OCI-LY1 (cell line): ENCODE results near the gene PTCH1.

Experiments
- H2AFZ ChIP-seq: fragments of 200-600 bp; sonication (generic), shearing (Covaris generic); 2 replicates; pipeline ENCODE4 v1.6.0; 2014; ENCODE audit warnings: antibody characterized with exemption, mild to moderate bottlenecking, low read length
- H3F3A ChIP-seq: fragments of 200-600 bp; sonication (generic), shearing (Covaris generic); 2 replicates; pipeline ENCODE4 v1.6.0; 2014; ENCODE audit warnings: mild to moderate bottlenecking, antibody characterized with exemption, low read length, moderate library complexity; ENCODE audit not compliant: insufficient read depth
- H3K27ac ChIP-seq: fragments of 200-600 bp; sonication (generic); 2 replicates; pipeline ENCODE4 v1.5.1; 2014; ENCODE audit warnings: low read length, mixed run types, mild to moderate bottlenecking, low read depth; ENCODE audit not compliant: poor library complexity, severe bottlenecking
- H3K27me3 ChIP-seq: fragments of 200-600 bp; sonication (generic); 2 replicates; pipeline ENCODE4 v1.6.0; 2014; ENCODE audit warnings: antibody characterized with exemption, mild to moderate bottlenecking, low read length, moderate library complexity; ENCODE audit not compliant: insufficient read depth
- H3K36me3 ChIP-seq: fragments of 200-600 bp; sonication (generic); 2 replicates; pipeline ENCODE4 v1.6.1; 2014; ENCODE audit warnings: mild to moderate bottlenecking, antibody characterized with exemption, low read length, moderate library complexity, mixed read lengths; ENCODE audit not compliant: insufficient read depth
- H3K4me1 ChIP-seq: fragments of 200-600 bp; sonication (generic); 2 replicates; pipeline ENCODE4 v1.5.1; 2014; ENCODE audit warnings: mild to moderate bottlenecking, low read length, moderate library complexity; ENCODE audit not compliant: insufficient read depth, severe bottlenecking
- H3K4me2 ChIP-seq: fragments of 200-600 bp; sonication (generic), shearing (Covaris generic); 2 replicates; pipeline ENCODE4 v1.6.1; 2014; ENCODE audit warnings: low read length
- H3K4me3 ChIP-seq: fragments of 200-600 bp; sonication (generic); 2 replicates; pipeline ENCODE4 v1.5.1; 2014; ENCODE audit warnings: low read length, low read depth, mild to moderate bottlenecking, mixed read lengths; ENCODE audit not compliant: poor library complexity, severe bottlenecking
- H3K79me2 ChIP-seq: fragments of 200-600 bp; shearing (Covaris generic); 2 replicates; pipeline ENCODE4 v1.6.1; 2016; ENCODE audit warnings: mixed run types, low read length, mixed read lengths; ENCODE audit not compliant: insufficient read depth
- H3K9ac ChIP-seq: fragments of 200-600 bp; sonication (generic), shearing (Covaris generic); 2 replicates; pipeline ENCODE4 v1.6.1; 2014; ENCODE audit warnings: mild to moderate bottlenecking, low read length, mixed read lengths
- H3K9me2 ChIP-seq: fragments of 200-600 bp; sonication (generic), shearing (Covaris generic); 2 replicates; pipeline ENCODE4 v1.6.1; 2014; ENCODE audit warnings: low read depth, mild to moderate bottlenecking, low read length, mixed read lengths
- H3K9me3 ChIP-seq: fragments of 200-600 bp; shearing (Covaris generic); 2 replicates; pipeline ENCODE4 v1.6.1; 2014; ENCODE audit warnings: low read length, mixed read lengths
- H4K20me1 ChIP-seq: fragments of 200-600 bp; sonication (generic), shearing (Covaris generic); 2 replicates; pipeline ENCODE4 v1.6.0; 2016; ENCODE audit warnings: mild to moderate bottlenecking, low read length; ENCODE audit not compliant: insufficient read depth
- EZH2 ChIP-seq: fragments of 200-600 bp; sonication (generic), shearing (Covaris generic); IDR thresholded peaks from 2 replicates; pipeline ENCODE4 v1.8.0; 2017; ENCODE audit warnings: borderline replicate concordance, mixed run types, mild to moderate bottlenecking, antibody characterized with exemption, low read length, moderate library complexity, mixed read lengths
- TF ChIP-seq, protein P1 (sequence below): fragments of 200-600 bp; sonication (generic), shearing (Covaris generic); IDR thresholded peaks from 2 replicates; pipeline ENCODE4 v1.5.1; 2017; ENCODE audit warnings: mild to moderate bottlenecking, antibody characterized with exemption, low read length, moderate library complexity, mixed read lengths

PTCH1 gene

DNA sequence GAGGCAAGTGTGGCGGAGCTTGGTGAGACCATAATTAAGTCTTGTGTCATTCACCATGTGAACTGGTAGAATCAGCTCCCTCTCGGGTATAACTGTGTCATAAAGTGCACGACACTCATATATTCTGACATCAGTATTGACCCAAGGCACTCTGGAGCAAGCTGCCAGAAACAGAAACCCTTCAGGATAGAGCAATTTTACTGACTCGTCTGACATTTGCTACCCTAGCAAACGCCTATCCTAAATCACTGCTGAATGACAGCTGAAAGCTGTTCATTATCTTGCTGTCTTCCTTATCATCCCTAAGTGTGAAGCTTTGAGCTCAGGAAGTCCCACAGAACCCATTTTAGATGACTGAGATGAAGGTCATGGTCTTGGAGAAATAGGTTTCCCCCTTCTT lies 27.8 kb downstream of the PTCH1 start:
- H3K9me2 ChIP-seq: no peaks in the 10 kb centered on the region
- H3F3A ChIP-seq: no peaks in the 10 kb centered on the region
- H3K4me2 ChIP-seq: no peak overlapping the region
- no peak overlapping the region for H2AFZ ChIP-seq
- peaks cover 17% of the 10 kb centered on the region; the same call in 1 of the 2 replicates for H3K36me3 ChIP-seq
- peaks cover 37% of the 10 kb centered on the region for H3K4me1 ChIP-seq
- H3K79me2 ChIP-seq: peaks cover 65% of the 10 kb centered on the region
- H3K4me3 ChIP-seq: no peak overlapping the region
- H3K9me3 ChIP-seq: no peaks in the 10 kb centered on the region
- no peaks in the 10 kb centered on the region for H4K20me1 ChIP-seq
- TF ChIP-seq EZH2: no peak
- no peaks in the 10 kb centered on the region for H3K27me3 ChIP-seq
- H3K27ac ChIP-seq: no peak overlapping the region
- no peak overlapping the region for H3K9ac ChIP-seq

DNA sequence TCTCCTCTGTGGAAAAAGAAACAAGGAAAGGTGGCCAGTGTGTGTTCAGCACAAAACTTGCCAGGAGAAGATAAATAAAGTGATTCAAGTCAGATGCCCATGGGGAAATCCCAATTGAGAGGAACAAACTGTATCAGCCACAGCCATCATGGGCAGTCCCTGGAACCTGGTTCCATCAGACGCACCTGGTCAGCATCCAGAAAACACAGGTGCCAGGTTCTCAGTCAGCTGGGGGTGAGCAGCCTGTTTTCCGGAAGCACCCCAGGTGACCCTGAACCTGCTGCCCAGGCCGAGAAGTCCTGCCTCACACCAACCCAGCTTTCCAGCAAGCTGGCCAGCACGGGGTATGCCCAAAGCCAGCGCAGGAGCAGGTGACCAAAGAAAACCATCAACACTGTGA lies 30.5 kb downstream of the PTCH1 start:
- H3K27ac ChIP-seq: no peak overlapping the region
- H3K79me2 ChIP-seq: peaks cover 49% of the 10 kb centered on the region
- no peaks in the 10 kb centered on the region for H3K27me3 ChIP-seq
- H3K4me1 ChIP-seq: peaks cover 11% of the 10 kb centered on the region
- no peaks in the 10 kb centered on the region for H3K9me2 ChIP-seq
- no peak overlapping the region for H2AFZ ChIP-seq
- H4K20me1 ChIP-seq: no peaks in the 10 kb centered on the region
- H3K9ac ChIP-seq: no peak overlapping the region
- no peak overlapping the region for H3K4me2 ChIP-seq
- no peaks in the 10 kb centered on the region for H3K9me3 ChIP-seq
- TF ChIP-seq EZH2: no peak
- TF ChIP-seq, protein P1, sequence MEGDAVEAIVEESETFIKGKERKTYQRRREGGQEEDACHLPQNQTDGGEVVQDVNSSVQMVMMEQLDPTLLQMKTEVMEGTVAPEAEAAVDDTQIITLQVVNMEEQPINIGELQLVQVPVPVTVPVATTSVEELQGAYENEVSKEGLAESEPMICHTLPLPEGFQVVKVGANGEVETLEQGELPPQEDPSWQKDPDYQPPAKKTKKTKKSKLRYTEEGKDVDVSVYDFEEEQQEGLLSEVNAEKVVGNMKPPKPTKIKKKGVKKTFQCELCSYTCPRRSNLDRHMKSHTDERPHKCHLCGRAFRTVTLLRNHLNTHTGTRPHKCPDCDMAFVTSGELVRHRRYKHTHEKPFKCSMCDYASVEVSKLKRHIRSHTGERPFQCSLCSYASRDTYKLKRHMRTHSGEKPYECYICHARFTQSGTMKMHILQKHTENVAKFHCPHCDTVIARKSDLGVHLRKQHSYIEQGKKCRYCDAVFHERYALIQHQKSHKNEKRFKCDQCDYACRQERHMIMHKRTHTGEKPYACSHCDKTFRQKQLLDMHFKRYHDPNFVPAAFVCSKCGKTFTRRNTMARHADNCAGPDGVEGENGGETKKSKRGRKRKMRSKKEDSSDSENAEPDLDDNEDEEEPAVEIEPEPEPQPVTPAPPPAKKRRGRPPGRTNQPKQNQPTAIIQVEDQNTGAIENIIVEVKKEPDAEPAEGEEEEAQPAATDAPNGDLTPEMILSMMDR: no peak
- H3K4me3 ChIP-seq: no peak overlapping the region
- H3F3A ChIP-seq: no peaks in the 10 kb centered on the region
- H3K36me3 ChIP-seq: peaks cover 32% of the 10 kb centered on the region; the same call in 1 of the 2 replicates

DNA sequence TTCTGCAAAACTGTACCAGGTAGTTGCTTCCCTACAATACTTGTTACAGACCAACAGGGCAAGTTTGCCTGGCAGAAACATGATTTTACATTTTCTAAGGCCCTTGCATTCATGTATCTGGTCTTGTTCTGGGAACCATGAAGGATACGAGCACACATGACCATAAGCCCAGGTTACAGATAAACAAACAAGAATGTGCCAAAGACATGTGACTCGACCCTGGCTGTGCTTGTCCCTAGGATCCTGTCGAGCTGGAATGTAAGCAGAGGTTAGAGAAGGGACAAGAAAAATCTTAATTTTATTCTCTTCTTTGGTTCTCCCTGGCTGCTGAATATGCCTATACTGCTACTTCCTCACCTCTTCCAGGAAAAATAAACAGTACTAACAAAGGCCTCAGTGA lies 32.5 kb downstream of the PTCH1 start:
- H4K20me1 ChIP-seq: no peaks in the 10 kb centered on the region
- H3K4me3 ChIP-seq: no peak overlapping the region
- no peaks in the 10 kb centered on the region for H3K9me3 ChIP-seq
- no peaks in the 10 kb centered on the region for H3K9me2 ChIP-seq
- no peak overlapping the region for H2AFZ ChIP-seq
- H3K9ac ChIP-seq: no peak overlapping the region
- H3F3A ChIP-seq: no peaks in the 10 kb centered on the region
- no peaks in the 10 kb centered on the region for H3K27me3 ChIP-seq
- H3K4me2 ChIP-seq: no peak overlapping the region
- no peaks in the 10 kb centered on the region for H3K4me1 ChIP-seq
- peaks cover 31% of the 10 kb centered on the region for H3K79me2 ChIP-seq
- no peak overlapping the region for H3K27ac ChIP-seq
- H3K36me3 ChIP-seq: peaks cover 53% of the 10 kb centered on the region
- TF ChIP-seq, protein P1: no peak
- no peak for TF ChIP-seq EZH2

DNA sequence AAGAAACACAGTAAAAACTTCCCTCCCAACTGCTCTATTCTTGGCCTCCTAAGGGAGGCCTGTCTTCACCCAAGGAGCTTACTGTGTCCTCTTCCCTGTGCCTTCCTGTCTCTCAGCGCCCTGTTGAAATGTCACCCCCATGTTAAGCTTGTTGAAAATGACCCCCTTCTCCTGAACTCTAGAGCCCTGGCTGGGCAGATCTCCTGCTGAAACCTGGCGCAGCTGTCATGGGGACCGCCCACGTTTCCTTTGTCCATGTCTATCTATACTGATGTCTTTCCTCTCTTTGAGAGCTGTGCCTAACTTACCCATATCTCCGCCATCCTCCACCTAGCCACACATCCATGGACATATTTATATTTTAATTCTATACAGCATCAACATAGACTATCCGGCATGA lies 33.3 kb downstream of the PTCH1 start:
- peaks cover 25% of the 10 kb centered on the region for H3K79me2 ChIP-seq
- no peaks in the 10 kb centered on the region for H3K9me2 ChIP-seq
- no peak overlapping the region for H2AFZ ChIP-seq
- no peaks in the 10 kb centered on the region for H3K9me3 ChIP-seq
- H3K27me3 ChIP-seq: no peaks in the 10 kb centered on the region
- H3K9ac ChIP-seq: no peak overlapping the region
- H4K20me1 ChIP-seq: no peaks in the 10 kb centered on the region
- H3K4me1 ChIP-seq: no peaks in the 10 kb centered on the region
- H3F3A ChIP-seq: no peaks in the 10 kb centered on the region
- no peak overlapping the region for H3K4me3 ChIP-seq
- TF ChIP-seq, protein P1: no peak
- no peak for TF ChIP-seq EZH2
- H3K36me3 ChIP-seq: peaks cover 60% of the 10 kb centered on the region
- H3K4me2 ChIP-seq: no peak overlapping the region
- H3K27ac ChIP-seq: no peak overlapping the region
